Psoas muscle (tissue), 8 donors: Measurements from ENCODE around the gene FETUB. TPM values are rescaled to one million over a fixed set of nuclear protein-coding genes. Genes with fewer than 3 reads are reported as not detected.

Experiments
- ATAC-seq, 4 donors: fragments of 200-7000 bp; cut with Tn5 transposase; one replicate each; pipeline ENCODE4 v1.9.1; 2020; ENCODE audit warnings: moderate library complexity in 3 of 4, mild to moderate bottlenecking in 2 of 4
- DNase-seq, 2 donors: peaks; one replicate each; pipeline ENCODE4 v3.0.0-alpha.2; 2020
- H3K27ac ChIP-seq: fragments of 200-600 bp; one replicate; pipeline ENCODE4 v1.8.0; 2022
- H3K27me3 ChIP-seq, 3 donors: fragments of 200-600 bp in 1 of 3; one replicate each; pipeline versions ENCODE4 v1.6.1 to v1.8.0; 2013 to 2022; ENCODE audit warnings: low read length in 2 of 3, mild to moderate bottlenecking in 2 of 3, moderate library complexity in 1 of 3; ENCODE audit not compliant: insufficient read depth in 3 of 3
- H3K36me3 ChIP-seq, 2 donors: fragments of 200-600 bp in 1 of 2; one replicate each; pipeline versions ENCODE4 v1.6.1 to v1.8.0; 2013 to 2022; ENCODE audit warnings: low read depth in 1 of 2, mild to moderate bottlenecking in 1 of 2, moderate library complexity in 1 of 2; ENCODE audit not compliant: insufficient read depth in 1 of 2
- H3K4me1 ChIP-seq: fragments of 200-600 bp; one replicate; pipeline ENCODE4 v1.8.0; 2022
- H3K4me3 ChIP-seq: fragments of 200-600 bp; one replicate; pipeline ENCODE4 v1.8.0; 2022; ENCODE audit warnings: mild to moderate bottlenecking
- H3K9me3 ChIP-seq: fragments of 200-600 bp; one replicate; pipeline ENCODE4 v1.8.0; 2022
- WGBS, 3 donors: extraction: QIAGEN DNeasy Blood & Tissue Kit; methylation state at CpG; one replicate each; pipeline versions ENCODE4 v1.1.6 to v1.1.7; 2013; 5-methylcytosine and 5-hydroxymethylcytosine counted together
- intact Hi-C, 2 donors: fragments of 100-400 bp; cut with DNase I; formaldehyde crosslinking; loops; one replicate each; pipeline versions ENCODE4 v1.11.0 to v1.14.2; 2022
- polyA plus RNA-seq, 3 donors: library from polyadenylated mRNA; stranded (reverse); fragments of 200-250 nt; gene quantifications; one replicate each; pipeline ENCODE4 v1.2.3, GENCODE V29; 2013
- total RNA-seq, 4 donors: library from RNA; stranded (reverse); fragmentation: NEBNext Ultra II Directional in 2 of 4; extraction: Animal tissue kit (Norgen Biotek cat#: 25700) in 2 of 4; gene quantifications; one replicate each; pipeline versions ENCODE4 v1.2.1 to v1.2.4, GENCODE V29; 2021 to 2023
- TF ChIP-seq, protein P1 (sequence below): fragments of 200-600 bp; IDR thresholded peaks from one replicate; pipeline ENCODE4 v1.8.0; 2022; ENCODE audit warnings: antibody characterized with exemption
- donor health status: healthy with polysubstance abuse.
- donor health status: DM: no; HTN: no; CAD: no; lungs with moderate emphysema.
- donor health status: Bipolar disorder and iron deficiency.
- donor health status: healthy.
- donor health status: DM: yes; HTN: yes; CAD: no.
- donor health status: DM: no; HTN: no; CAD: no.
- donor health status: DM: no; HTN: no; CAD: no.
- donor health status: DM: yes; HTN: yes; CAD: no.

FETUB gene
- total and polyA plus RNA-seq, 7 donors: not detected

DNA sequence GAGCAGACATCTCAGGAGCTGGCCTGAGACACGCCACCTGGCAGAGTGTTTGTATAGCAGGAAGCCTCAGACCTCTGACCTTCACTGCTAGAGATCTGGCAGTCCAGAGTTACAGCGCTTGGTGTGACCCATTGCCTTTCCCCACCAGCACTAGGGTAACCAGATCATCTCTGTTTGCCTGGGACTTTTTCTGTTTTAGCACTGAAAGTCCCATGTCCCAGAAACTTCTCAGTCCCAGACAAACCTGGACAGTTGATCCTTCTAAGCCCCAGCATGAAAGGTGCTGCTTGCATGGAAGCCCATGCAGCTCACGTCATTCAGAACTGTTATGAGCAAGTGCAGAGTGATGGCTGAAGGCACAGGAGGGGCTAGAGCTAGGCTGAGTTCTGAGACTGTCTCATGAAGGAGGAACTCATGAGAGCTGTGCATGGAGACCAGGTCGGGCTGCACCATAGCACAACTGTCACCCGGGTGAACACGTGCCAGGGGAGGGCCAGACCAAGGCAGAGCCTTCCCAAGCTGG, 45.5 kb upstream of the FETUB start:
- 64 to 73% (median 73%) methylated on average over 6 of the region's 6 CpGs for WGBS, 3 donors
- no peak overlapping the region for H3K27ac ChIP-seq
- no peaks in the 10 kb centered on the region for H3K27me3 ChIP-seq
- intact Hi-C loops: no loop called here
- no peaks in the 10 kb centered on the region for H3K9me3 ChIP-seq
- TF ChIP-seq, protein P1, sequence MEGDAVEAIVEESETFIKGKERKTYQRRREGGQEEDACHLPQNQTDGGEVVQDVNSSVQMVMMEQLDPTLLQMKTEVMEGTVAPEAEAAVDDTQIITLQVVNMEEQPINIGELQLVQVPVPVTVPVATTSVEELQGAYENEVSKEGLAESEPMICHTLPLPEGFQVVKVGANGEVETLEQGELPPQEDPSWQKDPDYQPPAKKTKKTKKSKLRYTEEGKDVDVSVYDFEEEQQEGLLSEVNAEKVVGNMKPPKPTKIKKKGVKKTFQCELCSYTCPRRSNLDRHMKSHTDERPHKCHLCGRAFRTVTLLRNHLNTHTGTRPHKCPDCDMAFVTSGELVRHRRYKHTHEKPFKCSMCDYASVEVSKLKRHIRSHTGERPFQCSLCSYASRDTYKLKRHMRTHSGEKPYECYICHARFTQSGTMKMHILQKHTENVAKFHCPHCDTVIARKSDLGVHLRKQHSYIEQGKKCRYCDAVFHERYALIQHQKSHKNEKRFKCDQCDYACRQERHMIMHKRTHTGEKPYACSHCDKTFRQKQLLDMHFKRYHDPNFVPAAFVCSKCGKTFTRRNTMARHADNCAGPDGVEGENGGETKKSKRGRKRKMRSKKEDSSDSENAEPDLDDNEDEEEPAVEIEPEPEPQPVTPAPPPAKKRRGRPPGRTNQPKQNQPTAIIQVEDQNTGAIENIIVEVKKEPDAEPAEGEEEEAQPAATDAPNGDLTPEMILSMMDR: no peak
- no peak for DNase-seq
- H3K4me3 ChIP-seq: no peak overlapping the region
- ATAC-seq: no peak
- H3K36me3 ChIP-seq: no peaks in the 10 kb centered on the region
- no peaks in the 10 kb centered on the region for H3K4me1 ChIP-seq

DNA sequence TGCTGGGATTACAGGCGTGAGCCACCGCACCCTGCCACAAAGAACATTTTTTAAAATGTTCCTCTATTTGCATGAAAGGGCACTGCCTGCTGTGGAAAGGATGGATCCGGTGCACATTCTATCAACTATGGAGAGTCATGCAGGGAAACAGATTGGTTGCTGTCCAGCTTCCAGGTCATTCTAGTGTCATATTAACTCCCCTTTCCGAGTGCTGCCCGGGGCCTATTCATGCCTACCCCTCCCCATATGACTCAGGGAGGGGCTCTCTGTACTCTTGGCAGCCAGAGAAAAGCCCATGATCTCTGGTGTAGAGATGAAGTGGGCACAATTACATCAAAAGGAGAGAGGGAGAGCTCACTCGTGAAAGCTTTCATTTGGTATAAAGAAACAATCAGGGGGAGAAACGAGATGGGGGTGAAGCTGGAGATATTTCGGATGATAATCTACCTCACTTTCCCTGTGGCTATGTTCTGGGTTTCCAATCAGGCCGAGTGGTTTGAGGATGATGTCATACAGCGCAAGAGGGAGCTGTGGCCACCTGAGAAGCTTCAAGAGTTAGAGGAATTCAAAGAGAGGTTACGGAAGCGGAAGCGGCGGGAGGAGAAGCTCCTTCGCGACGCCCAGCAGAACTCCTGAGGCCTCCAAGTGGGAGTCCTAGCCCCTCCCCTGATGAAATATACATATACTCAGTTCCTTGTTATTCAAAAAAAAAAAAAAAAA, 43.5 kb upstream of the FETUB start:
- Histone ChIP-seq H3K4me1 (no peaks in the 10 kb centered on the region), H3K4me3 (no peak overlapping the region), H3K9me3 (no peaks in the 10 kb centered on the region), H3K27ac (no peak overlapping the region), H3K36me3 (no peaks in the 10 kb centered on the region), H3K27me3 (no peaks in the 10 kb centered on the region)
- TF ChIP-seq, protein P1: no peak
- 51 to 56% (median 52%) methylated on average over 17 of the region's 17 CpGs for WGBS, 3 donors
- intact Hi-C loops: no loop called here
- DNase-seq (no peak), ATAC-seq (no peak)

DNA sequence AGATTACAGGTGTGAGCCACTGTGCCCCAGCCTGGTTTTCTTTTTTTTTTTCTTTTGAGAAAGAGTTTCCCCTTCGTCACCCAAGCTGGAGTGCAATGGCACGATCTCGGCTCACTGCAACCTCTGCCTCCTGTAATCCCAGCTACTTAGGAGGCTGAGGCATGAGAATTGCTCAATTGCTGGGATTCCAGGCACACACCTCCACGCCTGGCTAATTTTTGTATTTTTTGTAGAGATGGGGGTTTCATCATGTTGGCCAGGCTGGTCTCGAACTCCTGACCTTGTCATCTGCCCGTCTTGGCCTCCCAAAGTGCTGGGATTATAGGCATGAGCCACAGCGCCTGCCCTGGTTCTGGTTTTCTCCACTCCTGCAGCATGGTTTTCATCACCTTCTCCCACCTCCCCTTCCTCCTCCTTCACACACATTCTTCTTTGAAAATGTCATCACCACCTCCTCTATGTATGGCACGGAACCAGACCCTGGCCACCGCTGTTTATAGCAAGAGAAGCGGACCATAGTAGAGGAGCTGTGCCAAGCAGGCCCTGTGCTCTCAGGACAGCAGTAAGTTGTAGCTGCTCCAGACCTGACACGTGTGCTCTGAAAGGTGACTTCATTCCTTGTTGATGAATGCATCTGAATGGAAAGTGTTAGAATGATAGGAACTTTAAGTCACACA, 42.0 kb upstream of the FETUB start:
- H3K36me3 ChIP-seq: no peaks in the 10 kb centered on the region
- TF ChIP-seq, protein P1: no peak
- no peak for ATAC-seq
- intact Hi-C loops: no loop called here
- H3K4me1 ChIP-seq: no peaks in the 10 kb centered on the region
- no peaks in the 10 kb centered on the region for H3K27me3 ChIP-seq
- no peak overlapping the region for H3K4me3 ChIP-seq
- 66 to 71% (median 69%) methylated on average over 11 of the region's 11 CpGs for WGBS, 3 donors
- DNase-seq: no peak
- no peak overlapping the region for H3K27ac ChIP-seq
- no peaks in the 10 kb centered on the region for H3K9me3 ChIP-seq

DNA sequence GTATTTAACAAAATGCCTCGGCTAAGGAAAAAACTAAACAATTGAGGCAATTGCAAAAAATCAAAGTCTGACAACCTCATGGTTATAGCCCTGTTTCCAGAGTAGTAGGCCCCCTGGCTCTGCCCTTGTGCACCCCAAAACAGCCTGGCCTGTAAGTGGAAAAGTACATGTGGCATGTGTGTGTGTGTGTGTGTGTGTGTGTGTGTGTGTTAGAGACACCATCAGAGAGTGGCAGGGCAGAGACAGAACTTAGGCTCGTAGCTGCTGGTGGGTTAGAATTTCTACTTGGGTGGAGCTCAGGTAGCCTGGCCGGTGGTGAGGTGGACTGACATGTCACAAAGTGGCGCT, 41.4 kb upstream of the FETUB start:
- H3K4me1 ChIP-seq: no peaks in the 10 kb centered on the region
- intact Hi-C loops: no loop called here
- H3K36me3 ChIP-seq: no peaks in the 10 kb centered on the region
- ATAC-seq: no peak
- no peaks in the 10 kb centered on the region for H3K27me3 ChIP-seq
- no peak overlapping the region for H3K27ac ChIP-seq
- H3K4me3 ChIP-seq: no peak overlapping the region
- WGBS, 3 donors: 84 to 91% (median 84%) methylated on average over 4 of the region's 4 CpGs
- TF ChIP-seq, protein P1: no peak
- DNase-seq: no peak
- H3K9me3 ChIP-seq: no peaks in the 10 kb centered on the region
